Inflammatory macrophage treated with lipopolysaccharide for 4 hours (primary cell): ENCODE results near the gene MC4R.
"Not testable (repeated sequence)": the region's sequence is repeated elsewhere in the genome, so short reads cannot be mapped to it uniquely, and the experiment has no call there.

Experiments used
- DNase-seq: peaks from one replicate; pipeline ENCODE4 v3.0.0-alpha.2; 2020

The MC4R gene

GRCh38 chr18:60372596-60372995 lies at the start of gene MC4R:
MC4R (minus strand) TSS chr18:60372775; CDS start chr18:60372349, 426 bp downstream.
- DNase-seq: no peak

- DNase-seq: not testable (repeated sequence)
Measured at GRCh38 chr18:60422306-60422705, 49.7 kb upstream of the MC4R start.

GRCh38 chr18:60421356-60422118 lies 49.0 kb upstream of the MC4R start:
- DNase-seq: no peak

GRCh38 chr18:60417946-60418345 lies 45.4 kb upstream of the MC4R start:
- no peak for DNase-seq

GRCh38 chr18:60413944-60414547 lies 41.5 kb upstream of the MC4R start:
- DNase-seq: no peak

GRCh38 chr18:60411715-60412114 lies 39.1 kb upstream of the MC4R start:
- no peak for DNase-seq

- DNase-seq: no peak
Measured at GRCh38 chr18:60406721-60407120, 34.1 kb upstream of the MC4R start.

GRCh38 chr18:60404486-60405085 lies 32.0 kb upstream of the MC4R start:
- no peak for DNase-seq

GRCh38 chr18:60401346-60401745 lies 28.8 kb upstream of the MC4R start:
- no peak for DNase-seq

GRCh38 chr18:60391571-60392226 lies 19.1 kb upstream of the MC4R start:
- DNase-seq: no peak

GRCh38 chr18:60389314-60389713 lies 16.7 kb upstream of the MC4R start:
- DNase-seq: no peak

- no peak for DNase-seq
Measured at GRCh38 chr18:60385693-60386092, 13.1 kb upstream of the MC4R start.

GRCh38 chr18:60383893-60384292 lies 11.3 kb upstream of the MC4R start:
- no peak for DNase-seq

- DNase-seq: peak; percentile 10
Measured at GRCh38 chr18:60377778-60378469, 5.3 kb upstream of the MC4R start.

- DNase-seq: no peak
Measured at GRCh38 chr18:60372132-60372531, 443 bp downstream of the MC4R start.

- no peak for DNase-seq
Measured at GRCh38 chr18:60358516-60358915, 14.1 kb downstream of the MC4R start.

- DNase-seq: no peak
Measured at GRCh38 chr18:60350941-60351340, 21.6 kb downstream of the MC4R start.

GRCh38 chr18:60350150-60350549 lies 22.4 kb downstream of the MC4R start:
- no peak for DNase-seq

- DNase-seq: no peak
Measured at GRCh38 chr18:60347526-60348045, 25.0 kb downstream of the MC4R start.

- no peak for DNase-seq
Measured at GRCh38 chr18:60339018-60339417, 33.6 kb downstream of the MC4R start.

- DNase-seq: no peak
Measured at GRCh38 chr18:60331890-60332289, 40.7 kb downstream of the MC4R start.

GRCh38 chr18:60329131-60329530 lies 43.4 kb downstream of the MC4R start:
- no peak for DNase-seq

GRCh38 chr18:60327880-60328279 lies 44.7 kb downstream of the MC4R start:
- no peak for DNase-seq
